A375 (cell line): Measurements from ENCODE around the gene KRTAP12-4. TPM values are rescaled to one million over a fixed set of nuclear protein-coding genes. Genes with fewer than 3 reads are reported as not detected.

Source experiments
- small RNA-seq: library from RNA; depleted of rRNA; stranded (forward); fragments of <200 nt; gene quantifications from one replicate; pipeline ENCODE3, GENCODE V24; 2014
- total RNA-seq: library from RNA; depleted of rRNA; stranded (reverse); fragments of >200 nt; shearing (Covaris generic); gene quantifications from 2 replicates; pipeline ENCODE4 v1.2.3, GENCODE V29; 2014; rRNA removed

The KRTAP12-4 gene
- not detected in 2 replicates for total RNA-seq

GRCh38 chr21:44654576-44655175, at the start of gene KRTAP12-4:
TSS of gene KRTAP12-4 (minus strand) at chr21:44654659. CDS start at chr21:44654614, 45 bp downstream.

GRCh38 chr21:44697172-44697810, 42.8 kb upstream of the KRTAP12-4 start, which contains the start of gene KRTAP10-12:
TSS of gene KRTAP10-12 (plus strand) at chr21:44697172. CDS start at chr21:44697202, 30 bp downstream.

GRCh38 chr21:44681861-44682579, 27.6 kb upstream of the KRTAP12-4 start, which contains the start of gene KRTAP12-1:
TSS of gene KRTAP12-1 (minus strand) at chr21:44682163. CDS start at chr21:44682123, 40 bp downstream.

GRCh38 chr21:44666401-44667320, 12.2 kb upstream of the KRTAP12-4 start, which contains the start of gene KRTAP12-2:
TSS of gene KRTAP12-2 (minus strand) at chr21:44666927. CDS start at chr21:44666886, 41 bp downstream.

GRCh38 chr21:44657635-44658540, 3.4 kb upstream of the KRTAP12-4 start, which contains the start of gene KRTAP12-3:
TSS of gene KRTAP12-3 (plus strand) at chr21:44657932. CDS start at chr21:44657980, 48 bp downstream.

GRCh38 chr21:44646366-44647221, 7.9 kb downstream of the KRTAP12-4 start, which contains the start of gene KRTAP10-11:
TSS of gene KRTAP10-11 (plus strand) at chr21:44646414. CDS start at chr21:44646459, 45 bp downstream.

GRCh38 chr21:44637018-44637850, 17.2 kb downstream of the KRTAP12-4 start, which contains the start of gene KRTAP10-10:
TSS of gene KRTAP10-10 (plus strand) at chr21:44637356. CDS start at chr21:44637418, 62 bp downstream.

GRCh38 chr21:44626673-44627143, 27.8 kb downstream of the KRTAP12-4 start, which contains the start of gene KRTAP10-9:
TSS of gene KRTAP10-9 (plus strand) at chr21:44627093. CDS start at chr21:44627172, 79 bp downstream.

GRCh38 chr21:44612029-44612486, 42.4 kb downstream of the KRTAP12-4 start, which contains the start of gene KRTAP10-8:
TSS of gene KRTAP10-8 (plus strand) at chr21:44612079. CDS start at chr21:44612101, 22 bp downstream.

Small RNA genes within 50 kb of the gene (small RNA-seq; reads per million reads assigned to genes)
- gene KRTAP12-6P, result not detected

Other genes starting within 250 kb of the KRTAP12-4 start
- gene LRRC3, start 199.1 kb downstream of the KRTAP12-4 start, total RNA-seq, result 0.08 and 0.11 TPM in 2 replicates
- gene KRTAP10-1, start 114.5 kb downstream of the KRTAP12-4 start, total RNA-seq, result not detected in 2 replicates
- gene KRTAP10-2, start 103.2 kb downstream of the KRTAP12-4 start, total RNA-seq, result not detected in 2 replicates
- gene KRTAP10-3, start 95.9 kb downstream of the KRTAP12-4 start, total RNA-seq, result not detected in 2 replicates
- not detected in 2 replicates for gene KRTAP10-4, start 80.9 kb downstream of the KRTAP12-4 start, total RNA-seq
- gene KRTAP10-5, start 74.1 kb downstream of the KRTAP12-4 start, total RNA-seq, result not detected in 2 replicates
- not detected in 2 replicates for gene KRTAP10-6, start 62.2 kb downstream of the KRTAP12-4 start, total RNA-seq
- gene KRTAP10-7, start 54.1 kb downstream of the KRTAP12-4 start, total RNA-seq, result not detected in 2 replicates
- gene KRTAP10-8, start 42.6 kb downstream of the KRTAP12-4 start, total RNA-seq, result not detected in 2 replicates
- gene KRTAP10-9, start 27.6 kb downstream of the KRTAP12-4 start, total RNA-seq, result not detected in 2 replicates
- gene KRTAP10-10, start 17.3 kb downstream of the KRTAP12-4 start, total RNA-seq, result not detected in 2 replicates
- gene KRTAP10-11, start 8.2 kb downstream of the KRTAP12-4 start, total RNA-seq, result not detected in 2 replicates
- gene KRTAP12-3, start 3.3 kb upstream of the KRTAP12-4 start, total RNA-seq, result not detected in 2 replicates
- not detected in 2 replicates for gene KRTAP12-2, start 12.3 kb upstream of the KRTAP12-4 start, total RNA-seq
- not detected in 2 replicates for gene KRTAP12-1, start 27.5 kb upstream of the KRTAP12-4 start, total RNA-seq
- gene KRTAP10-12, start 42.5 kb upstream of the KRTAP12-4 start, total RNA-seq, result not detected in 2 replicates
- gene TSPEAR, start 56.9 kb upstream of the KRTAP12-4 start, total RNA-seq, result not detected in 2 replicates
- gene UBE2G2, start 147.2 kb upstream of the KRTAP12-4 start, total RNA-seq, result 97.2 and 114 TPM in 2 replicates
- gene SUMO3, start 163.4 kb upstream of the KRTAP12-4 start, total RNA-seq, result 52.6 and 57.9 TPM in 2 replicates
- gene PTTG1IP, start 219.0 kb upstream of the KRTAP12-4 start, total RNA-seq, result 94.1 and 99.0 TPM in 2 replicates